Epithelial cell of esophagus (primary cell): ENCODE measurements around the gene PNRC1.

Experiments used
- DNase-seq: peaks from one replicate; pipeline ENCODE4 v3.0.0; 2010; ENCODE audit warnings: low read depth
- H3K4me3 ChIP-seq: 2 replicates; pipeline ENCODE4 v1.5.1; 2011; ENCODE audit warnings: mild to moderate bottlenecking, low read length, control low read depth
- CTCF ChIP-seq: IDR thresholded peaks from 2 replicates; pipeline ENCODE4 v1.5.1; 2011; ENCODE audit warnings: low read depth, mild to moderate bottlenecking, low read length, control low read depth, inconsistent platforms; ENCODE audit not compliant: insufficient read depth; ENCODE audit errors: missing control alignments

The PNRC1 gene

GRCh38 chr6:89081423-89082322 lies 1.1 kb downstream of the PNRC1 start:
- H3K4me3 ChIP-seq: peak overlapping the region; percentile 96
- DNase-seq: peak; percentile 97
- TF ChIP-seq CTCF: no peak

- H3K4me3 ChIP-seq: peak overlapping the region; percentile 96
- peak; percentile 38 for DNase-seq
- TF ChIP-seq CTCF: no peak
Observed at GRCh38 chr6:89082486-89082891, 1.9 kb downstream of the PNRC1 start.

GRCh38 chr6:89084542-89084941 lies 4.0 kb downstream of the PNRC1 start:
- no peak overlapping the region for H3K4me3 ChIP-seq
- TF ChIP-seq CTCF: no peak
- DNase-seq: no peak

- peak; percentile 31 for DNase-seq
- H3K4me3 ChIP-seq: no peak overlapping the region
- no peak for TF ChIP-seq CTCF
Observed at GRCh38 chr6:89084954-89085353, 4.4 kb downstream of the PNRC1 start.

- H3K4me3 ChIP-seq: no peak overlapping the region
- TF ChIP-seq CTCF: no peak
- DNase-seq: no peak
Observed at GRCh38 chr6:89085409-89086205, 5.1 kb downstream of the PNRC1 start.

- no peak overlapping the region for H3K4me3 ChIP-seq
- DNase-seq: no peak
- TF ChIP-seq CTCF: no peak
Observed at GRCh38 chr6:89087881-89088280, 7.3 kb downstream of the PNRC1 start.

- TF ChIP-seq CTCF: no peak
- no peak for DNase-seq
Observed at GRCh38 chr6:89098461-89098860, 17.9 kb downstream of the PNRC1 start.

More at GRCh38 chr6:89098461-89098860, 17.9 kb downstream of the PNRC1 start:
- no peak overlapping the region for H3K4me3 ChIP-seq
